Vagina (tissue), 2 donors: ENCODE data around the gene VIPR2. TPM values are rescaled to one million over a fixed set of nuclear protein-coding genes. Genes with fewer than 3 reads are reported as not detected.

Source experiments
- DNase-seq, 2 donors: peaks; one replicate each; pipeline ENCODE4 v3.0.0-alpha.2; 2017; ENCODE audit errors: extremely low spot score in 2 of 2
- H3K27ac ChIP-seq: fragments of 200-600 bp; sonication (generic); one replicate; pipeline ENCODE4 v1.5.1; 2019
- H3K27me3 ChIP-seq: fragments of 200-600 bp; sonication (generic); one replicate; pipeline ENCODE4 v1.5.1; 2019
- H3K36me3 ChIP-seq, 2 donors: fragments of 200-600 bp; sonication (generic); one replicate each; pipeline ENCODE4 v1.5.1; 2017 to 2019
- H3K4me1 ChIP-seq: fragments of 200-600 bp; sonication (generic); one replicate; pipeline ENCODE4 v1.5.1; 2019
- H3K4me3 ChIP-seq, 2 donors: fragments of 200-600 bp; sonication (generic); 1 replicate in 1 of 2; 2 replicates in 1 of 2; pipeline ENCODE4 v1.5.1; 2016 to 2019
- H3K9me3 ChIP-seq: fragments of 200-600 bp; sonication (generic); one replicate; pipeline ENCODE4 v1.5.1; 2019
- POLR2A ChIP-seq, 2 donors: fragments of 450-650 bp; IDR thresholded peaks; one replicate each; pipeline ENCODE4 v1.6.1; 2017; ENCODE audit warnings: antibody characterized with exemption in 2 of 2, mild to moderate bottlenecking in 2 of 2, moderate library complexity in 2 of 2
- POLR2AphosphoS5 ChIP-seq, 2 donors: sonication (generic); formaldehyde crosslinking; IDR thresholded peaks; one replicate each; pipeline ENCODE4 v1.9.0; 2017; ENCODE audit warnings: antibody characterized with exemption in 2 of 2, mild to moderate bottlenecking in 2 of 2, low read depth in 1 of 2; ENCODE audit not compliant: insufficient read depth in 1 of 2
- intact Hi-C: fragments of 100-400 bp; cut with DNase I; formaldehyde crosslinking; loops from one replicate; pipeline ENCODE4 v1.15.1; 2023
- total RNA-seq: library from RNA; depleted of rRNA; stranded (reverse); fragments of >200 nt; gene quantifications from one replicate; pipeline ENCODE4 v1.2.3, GENCODE V29; 2016
- TF ChIP-seq, protein P1 (sequence below), 3 experiments: fragments of 450-650 bp in 2 of 3; fragments of 200-600 bp in 1 of 3; sonication (generic) in 1 of 3; IDR thresholded peaks; one replicate each; pipeline ENCODE4 v1.5.1; 2017 to 2019; ENCODE audit warnings: antibody characterized with exemption in 3 of 3, mild to moderate bottlenecking in 2 of 3, moderate library complexity in 2 of 3

The VIPR2 gene
- total RNA-seq, 1 donor from 2014 or later: 11.3 TPM

DNA sequence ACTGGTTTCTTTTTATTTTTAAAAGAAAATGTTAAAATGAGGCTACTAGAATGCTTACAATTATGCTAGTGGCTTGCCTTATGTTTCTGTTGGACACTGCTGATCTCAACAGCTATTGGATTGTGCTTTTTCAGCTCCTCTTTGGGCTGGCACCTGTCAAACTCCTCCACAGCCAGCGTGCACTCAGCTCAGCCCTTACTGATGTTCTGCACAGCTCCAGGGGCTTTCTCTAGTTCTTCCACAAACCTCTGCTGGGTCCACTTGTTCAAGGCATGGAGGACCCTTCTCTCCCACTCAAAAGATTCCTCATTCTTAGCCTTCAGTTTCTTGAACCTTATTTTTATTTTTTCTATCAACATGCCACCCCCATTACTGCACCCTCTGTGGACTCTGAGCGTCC, 96.0 kb downstream of the VIPR2 start:
- Histone ChIP-seq H3K27ac (no peak overlapping the region), H3K27me3 (no peaks in the 10 kb centered on the region), H3K9me3 (no peaks in the 10 kb centered on the region), H3K4me3 (no peak overlapping the region), H3K36me3 (no peaks in the 10 kb centered on the region), H3K4me1 (no peaks in the 10 kb centered on the region)
- intact Hi-C loops: no loop called here
- DNase-seq: no peak
- TF ChIP-seq POLR2A (IDR thresholded peaks at IDR 0.05): no peak
- no peak for TF ChIP-seq POLR2AphosphoS5 (IDR thresholded peaks at IDR 0.05; ENCODE audit: insufficient read depth in 1 of 2, low read depth in 1 of 2)

DNA sequence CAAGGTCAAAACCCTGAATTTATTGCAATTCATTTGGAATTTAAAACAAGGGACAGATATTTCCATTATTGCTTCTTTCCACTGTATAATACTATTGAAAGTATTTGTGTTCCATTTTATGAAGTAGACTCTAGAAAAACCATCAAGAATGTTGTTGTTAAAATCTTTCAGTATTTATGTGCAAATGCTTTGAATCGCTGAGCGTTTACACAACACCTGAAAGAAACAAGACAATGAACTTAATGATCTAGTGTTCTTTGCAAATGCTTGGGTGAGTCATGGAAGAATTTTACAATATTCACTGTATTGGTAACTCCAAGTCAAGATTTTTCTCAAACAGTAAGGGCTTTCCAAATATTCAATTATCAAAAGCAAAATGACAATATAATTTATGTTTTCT, 97.1 kb downstream of the VIPR2 start:
- Histone ChIP-seq H3K4me1 (no peaks in the 10 kb centered on the region), H3K27me3 (no peaks in the 10 kb centered on the region), H3K36me3 (no peaks in the 10 kb centered on the region), H3K27ac (no peak overlapping the region), H3K4me3 (no peak overlapping the region), H3K9me3 (no peaks in the 10 kb centered on the region)
- DNase-seq: no peak
- TF ChIP-seq POLR2A (IDR thresholded peaks at IDR 0.05): no peak
- no peak for TF ChIP-seq POLR2AphosphoS5 (IDR thresholded peaks at IDR 0.05; ENCODE audit: insufficient read depth in 1 of 2, low read depth in 1 of 2)
- TF ChIP-seq, protein P1, sequence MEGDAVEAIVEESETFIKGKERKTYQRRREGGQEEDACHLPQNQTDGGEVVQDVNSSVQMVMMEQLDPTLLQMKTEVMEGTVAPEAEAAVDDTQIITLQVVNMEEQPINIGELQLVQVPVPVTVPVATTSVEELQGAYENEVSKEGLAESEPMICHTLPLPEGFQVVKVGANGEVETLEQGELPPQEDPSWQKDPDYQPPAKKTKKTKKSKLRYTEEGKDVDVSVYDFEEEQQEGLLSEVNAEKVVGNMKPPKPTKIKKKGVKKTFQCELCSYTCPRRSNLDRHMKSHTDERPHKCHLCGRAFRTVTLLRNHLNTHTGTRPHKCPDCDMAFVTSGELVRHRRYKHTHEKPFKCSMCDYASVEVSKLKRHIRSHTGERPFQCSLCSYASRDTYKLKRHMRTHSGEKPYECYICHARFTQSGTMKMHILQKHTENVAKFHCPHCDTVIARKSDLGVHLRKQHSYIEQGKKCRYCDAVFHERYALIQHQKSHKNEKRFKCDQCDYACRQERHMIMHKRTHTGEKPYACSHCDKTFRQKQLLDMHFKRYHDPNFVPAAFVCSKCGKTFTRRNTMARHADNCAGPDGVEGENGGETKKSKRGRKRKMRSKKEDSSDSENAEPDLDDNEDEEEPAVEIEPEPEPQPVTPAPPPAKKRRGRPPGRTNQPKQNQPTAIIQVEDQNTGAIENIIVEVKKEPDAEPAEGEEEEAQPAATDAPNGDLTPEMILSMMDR (IDR thresholded peaks at IDR 0.05): no peak
- intact Hi-C loops: no loop called here

DNA sequence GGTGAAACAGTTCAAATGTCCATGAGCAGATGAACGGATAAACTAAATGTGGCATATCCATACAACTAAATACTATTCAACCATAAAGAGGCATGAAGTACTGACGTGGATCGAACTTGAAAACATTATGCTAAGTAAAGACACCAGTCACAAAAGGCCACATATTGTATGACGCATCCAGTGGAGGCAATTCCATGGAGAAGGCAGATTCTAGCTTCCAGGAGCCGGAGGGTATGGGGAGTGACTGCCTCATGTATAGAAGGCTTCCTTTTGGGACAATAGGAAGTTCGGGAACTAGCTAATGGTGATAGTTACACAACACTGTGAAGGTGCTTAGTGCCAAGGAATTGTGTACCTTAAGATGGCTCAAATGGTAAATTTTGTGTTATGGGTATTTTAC, 98.4 kb downstream of the VIPR2 start:
- Histone ChIP-seq H3K27ac (no peak overlapping the region), H3K36me3 (no peaks in the 10 kb centered on the region), H3K27me3 (no peaks in the 10 kb centered on the region), H3K4me3 (no peak overlapping the region), H3K9me3 (no peaks in the 10 kb centered on the region), H3K4me1 (no peaks in the 10 kb centered on the region)
- TF ChIP-seq POLR2AphosphoS5 (IDR thresholded peaks at IDR 0.05; ENCODE audit: insufficient read depth in 1 of 2, low read depth in 1 of 2) (no peak), POLR2A (IDR thresholded peaks at IDR 0.05) (no peak)
- TF ChIP-seq, protein P1 (IDR thresholded peaks at IDR 0.05): no peak
- intact Hi-C loops: no loop called here
- peak in 1 of 2 donors; percentile 74 for DNase-seq

DNA sequence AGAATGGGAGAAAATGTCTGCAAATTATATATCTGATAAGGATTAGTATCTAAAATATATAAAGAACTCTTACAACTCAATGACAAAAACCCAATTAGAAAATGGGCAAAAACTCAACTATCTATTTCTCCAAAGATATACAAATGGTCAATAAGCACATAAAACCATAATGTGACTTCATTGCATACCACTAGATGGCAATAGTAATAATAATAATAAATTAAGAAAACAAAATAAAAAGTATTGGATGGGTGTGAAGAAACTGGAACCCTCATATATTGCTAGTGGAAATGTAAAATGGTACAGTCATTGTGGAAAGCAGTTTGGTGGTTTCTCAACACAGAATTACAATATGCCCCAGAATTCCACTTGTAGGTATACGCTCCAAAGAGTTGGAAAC, 98.8 kb downstream of the VIPR2 start:
- Histone ChIP-seq H3K27ac (no peak overlapping the region), H3K27me3 (no peaks in the 10 kb centered on the region), H3K36me3 (no peaks in the 10 kb centered on the region), H3K4me1 (no peaks in the 10 kb centered on the region), H3K4me3 (no peak overlapping the region), H3K9me3 (no peaks in the 10 kb centered on the region)
- no peak for DNase-seq
- TF ChIP-seq, protein P1 (IDR thresholded peaks at IDR 0.05): no peak
- TF ChIP-seq POLR2A (IDR thresholded peaks at IDR 0.05) (no peak), POLR2AphosphoS5 (IDR thresholded peaks at IDR 0.05; ENCODE audit: insufficient read depth in 1 of 2, low read depth in 1 of 2) (no peak)
- intact Hi-C loops: no loop called here

DNA sequence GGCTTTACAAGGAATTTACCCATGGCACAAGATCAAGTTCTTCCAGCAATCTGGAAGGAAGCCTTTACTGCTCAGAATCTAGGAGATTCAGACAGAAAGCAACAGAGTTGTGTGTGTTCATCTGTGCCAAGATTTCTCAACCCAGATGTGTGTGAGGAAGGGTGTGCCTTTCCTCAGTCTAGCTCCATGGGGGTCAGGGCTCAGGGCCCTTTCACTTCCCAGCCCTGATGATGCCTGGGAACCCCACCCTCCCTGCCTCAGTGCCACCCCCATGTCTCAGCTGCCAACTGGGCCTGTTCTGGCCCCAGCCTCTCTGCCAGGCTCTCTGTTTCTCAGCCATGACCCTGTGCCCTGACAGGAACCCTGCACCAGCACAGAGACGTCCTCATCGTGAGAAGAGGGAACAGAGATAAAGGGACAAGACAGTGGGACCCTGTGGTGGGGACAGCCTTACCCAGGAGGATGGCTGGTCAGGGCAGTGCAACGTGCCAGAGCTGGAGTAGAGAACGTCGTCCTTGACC, 102.0 kb downstream of the VIPR2 start:
- no peaks in the 10 kb centered on the region for H3K36me3 ChIP-seq
- H3K27ac ChIP-seq: peak overlapping the region; percentile 52
- no peaks in the 10 kb centered on the region for H3K4me1 ChIP-seq
- H3K4me3 ChIP-seq: no peak overlapping the region
- intact Hi-C loops: no loop called here
- H3K27me3 ChIP-seq: no peaks in the 10 kb centered on the region
- no peak for TF ChIP-seq POLR2AphosphoS5 (IDR thresholded peaks at IDR 0.05; ENCODE audit: insufficient read depth in 1 of 2, low read depth in 1 of 2)
- TF ChIP-seq, protein P1 (IDR thresholded peaks at IDR 0.05): no peak
- TF ChIP-seq POLR2A (IDR thresholded peaks at IDR 0.05): no peak
- DNase-seq: peak; percentile 83 to 93
- no peaks in the 10 kb centered on the region for H3K9me3 ChIP-seq
